DMS 273 (cell line): ENCODE results near the gene SCN2B.

Experiments
- DNase-seq: peaks from one replicate; lab custom pipeline; 2025; ENCODE audit not compliant: unreplicated experiment; lab: John Stamatoyannopoulos, UW

SCN2B gene

GRCh38 chr11:118175993-118176777 lies at the start of gene SCN2B:
TSS of gene SCN2B (minus strand) at chr11:118176639. CDS start at chr11:118176431, 208 bp downstream.
- peak; percentile 32 for DNase-seq

GRCh38 chr11:118224511-118225188 lies 48.2 kb upstream of the SCN2B start, which contains the start of gene JAML:
TSS of gene JAML (minus strand) at chr11:118225011. CDS start at chr11:118214866, 10,145 bp downstream.
- DNase-seq: no peak

- DNase-seq: no peak
Observed at GRCh38 chr11:118223992-118224391, 47.6 kb upstream of the SCN2B start.

GRCh38 chr11:118223570-118223969 lies 47.1 kb upstream of the SCN2B start:
- no peak for DNase-seq

GRCh38 chr11:118222437-118222836 lies 46.0 kb upstream of the SCN2B start:
- no peak for DNase-seq

- no peak for DNase-seq
Observed at GRCh38 chr11:118221419-118221818, 45.0 kb upstream of the SCN2B start.

GRCh38 chr11:118219732-118220131 lies 43.3 kb upstream of the SCN2B start:
- DNase-seq: no peak

- no peak for DNase-seq
Observed at GRCh38 chr11:118219244-118219643, 42.8 kb upstream of the SCN2B start.

- DNase-seq: no peak
Observed at GRCh38 chr11:118217575-118217974, 41.1 kb upstream of the SCN2B start.

GRCh38 chr11:118216621-118217481 lies 40.4 kb upstream of the SCN2B start:
- DNase-seq: peak; percentile 3

GRCh38 chr11:118215765-118216164 lies 39.3 kb upstream of the SCN2B start:
- no peak for DNase-seq

GRCh38 chr11:118215262-118215661 lies 38.8 kb upstream of the SCN2B start:
- DNase-seq: no peak

- DNase-seq: no peak
Observed at GRCh38 chr11:118214210-118214914, 37.9 kb upstream of the SCN2B start.

GRCh38 chr11:118213781-118214180 lies 37.3 kb upstream of the SCN2B start:
- DNase-seq: no peak

- no peak for DNase-seq
Observed at GRCh38 chr11:118213201-118213600, 36.8 kb upstream of the SCN2B start.

- no peak for DNase-seq
Observed at GRCh38 chr11:118212781-118213191, 36.3 kb upstream of the SCN2B start.

- DNase-seq: no peak
Observed at GRCh38 chr11:118212131-118212725, 35.8 kb upstream of the SCN2B start.

- DNase-seq: no peak
Observed at GRCh38 chr11:118211006-118211405, 34.6 kb upstream of the SCN2B start.

- no peak for DNase-seq
Observed at GRCh38 chr11:118210323-118210722, 33.9 kb upstream of the SCN2B start.

- no peak for DNase-seq
Observed at GRCh38 chr11:118209033-118209432, 32.6 kb upstream of the SCN2B start.
